Transverse colon (tissue), 4 donors: Measurements from ENCODE around the gene AEBP2.

ENCODE experiments used
- POLR2A ChIP-seq: fragments of 450-650 bp; IDR thresholded peaks from one replicate; pipeline ENCODE4 v1.6.1; 2016; ENCODE audit warnings: antibody characterized with exemption, mild to moderate bottlenecking, moderate library complexity
- POLR2AphosphoS5 ChIP-seq, 3 donors: sonication (generic); formaldehyde crosslinking; IDR thresholded peaks; one replicate each; pipeline ENCODE4 v1.6.1; 2016; ENCODE audit warnings: antibody characterized with exemption in 3 of 3
- TF ChIP-seq, protein P1 (sequence below), 5 experiments: fragments of 200-600 bp in 3 of 5; fragments of 450-650 bp in 2 of 5; sonication (generic) in 3 of 5; IDR thresholded peaks; 1 replicate in 2 of 5; 2 replicates in 3 of 5; pipeline ENCODE4 v1.5.1; 2016 to 2017; ENCODE audit warnings: antibody characterized with exemption in 5 of 5, inconsistent platforms in 3 of 5, mild to moderate bottlenecking in 2 of 5, moderate library complexity in 1 of 5

DNA sequence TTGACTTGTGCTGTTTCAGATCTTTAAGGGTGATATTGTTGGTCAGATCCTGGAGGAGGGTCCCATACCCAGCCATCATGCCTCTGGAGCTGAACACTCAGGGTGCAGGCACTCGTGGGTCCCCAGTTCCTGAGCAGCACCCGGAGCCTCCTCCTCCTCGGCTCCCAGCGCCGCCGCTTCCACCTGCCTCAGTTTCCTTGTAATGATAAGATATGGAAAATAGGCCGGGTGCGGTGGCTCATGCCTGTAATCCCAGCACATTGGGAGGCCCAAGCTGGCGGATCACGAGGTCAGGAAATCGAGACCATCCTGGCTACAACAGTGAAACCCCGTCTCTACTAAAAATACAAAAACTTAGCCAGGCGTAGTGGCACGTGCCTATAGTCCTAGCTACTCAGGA, 20.2 kb upstream of the AEBP2 start:
- TF ChIP-seq POLR2AphosphoS5 (IDR thresholded peaks at IDR 0.05), result no peak
- TF ChIP-seq, protein P1, sequence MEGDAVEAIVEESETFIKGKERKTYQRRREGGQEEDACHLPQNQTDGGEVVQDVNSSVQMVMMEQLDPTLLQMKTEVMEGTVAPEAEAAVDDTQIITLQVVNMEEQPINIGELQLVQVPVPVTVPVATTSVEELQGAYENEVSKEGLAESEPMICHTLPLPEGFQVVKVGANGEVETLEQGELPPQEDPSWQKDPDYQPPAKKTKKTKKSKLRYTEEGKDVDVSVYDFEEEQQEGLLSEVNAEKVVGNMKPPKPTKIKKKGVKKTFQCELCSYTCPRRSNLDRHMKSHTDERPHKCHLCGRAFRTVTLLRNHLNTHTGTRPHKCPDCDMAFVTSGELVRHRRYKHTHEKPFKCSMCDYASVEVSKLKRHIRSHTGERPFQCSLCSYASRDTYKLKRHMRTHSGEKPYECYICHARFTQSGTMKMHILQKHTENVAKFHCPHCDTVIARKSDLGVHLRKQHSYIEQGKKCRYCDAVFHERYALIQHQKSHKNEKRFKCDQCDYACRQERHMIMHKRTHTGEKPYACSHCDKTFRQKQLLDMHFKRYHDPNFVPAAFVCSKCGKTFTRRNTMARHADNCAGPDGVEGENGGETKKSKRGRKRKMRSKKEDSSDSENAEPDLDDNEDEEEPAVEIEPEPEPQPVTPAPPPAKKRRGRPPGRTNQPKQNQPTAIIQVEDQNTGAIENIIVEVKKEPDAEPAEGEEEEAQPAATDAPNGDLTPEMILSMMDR (IDR thresholded peaks at IDR 0.05), result no peak
- no peak for TF ChIP-seq POLR2A
